HG03045 (cell line): Measurements from ENCODE around the gene FAM149A.

Source experiments
- ATAC-seq: cut with Tn5 transposase; IDR thresholded peaks from one replicate; pipeline ENCODE4 v1.9.1; 2021; ENCODE audit warnings: mild to moderate bottlenecking, moderate library complexity; ENCODE audit not compliant: unreplicated experiment

Gene FAM149A

DNA sequence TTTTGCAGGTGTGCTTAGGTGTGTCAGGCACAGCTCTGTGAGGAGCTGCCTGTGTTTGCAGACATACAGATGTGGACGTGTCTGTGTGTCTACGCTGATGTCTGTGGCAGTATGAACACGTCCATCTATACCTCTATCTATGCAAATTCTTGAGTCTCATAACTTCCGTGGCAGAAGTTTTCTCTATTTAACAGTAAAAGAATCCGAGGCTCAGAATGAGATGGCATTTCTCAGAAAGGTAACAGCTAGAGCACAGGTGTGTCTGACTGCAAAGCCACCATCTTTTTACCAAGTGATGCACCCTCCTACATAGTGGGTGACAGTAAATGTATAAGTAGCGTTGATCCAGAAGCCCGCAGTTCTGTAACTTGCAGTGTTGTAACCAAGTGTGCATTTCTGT is 47.0 kb downstream of the FAM149A start:
- ATAC-seq, result no peak

DNA sequence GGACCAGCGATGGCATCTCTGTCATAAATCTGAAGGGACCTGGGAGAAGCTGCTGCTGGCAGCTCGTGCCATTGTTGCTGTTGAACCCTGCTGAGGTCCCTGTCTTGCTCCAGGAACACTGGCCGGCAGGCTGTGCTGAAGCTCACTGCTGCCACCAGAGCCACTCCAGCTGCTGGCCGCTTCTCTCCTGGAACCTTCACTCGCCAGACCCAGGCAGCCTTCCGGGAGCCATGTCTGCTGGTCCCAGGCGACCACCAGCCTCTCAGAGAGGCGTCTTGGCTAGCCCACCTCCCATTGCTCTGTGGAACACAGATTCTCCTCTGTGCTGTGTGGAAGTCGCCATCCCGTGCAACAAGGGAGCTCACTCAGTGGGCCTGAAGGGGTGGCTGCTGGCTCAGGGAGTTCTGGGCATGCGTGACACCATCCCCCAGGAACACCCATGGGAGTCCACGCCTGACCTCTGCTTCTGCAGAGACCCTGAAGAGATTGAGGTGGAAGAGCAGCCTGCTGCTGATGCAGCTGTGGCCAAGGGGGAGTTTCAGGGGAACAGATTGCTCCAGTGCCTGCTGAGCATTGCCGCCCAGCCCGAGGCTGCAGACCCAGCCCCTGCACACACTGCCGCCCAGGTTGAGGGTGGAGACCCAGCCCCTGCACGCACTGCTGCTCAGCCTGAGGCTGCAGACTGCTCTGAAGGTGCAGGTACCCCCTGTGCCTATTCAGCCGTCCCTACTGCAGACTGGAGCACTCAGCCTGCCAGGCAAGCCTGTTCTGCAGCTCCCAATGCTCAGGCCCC is 53.7 kb downstream of the FAM149A start:
- ATAC-seq, result no peak

DNA sequence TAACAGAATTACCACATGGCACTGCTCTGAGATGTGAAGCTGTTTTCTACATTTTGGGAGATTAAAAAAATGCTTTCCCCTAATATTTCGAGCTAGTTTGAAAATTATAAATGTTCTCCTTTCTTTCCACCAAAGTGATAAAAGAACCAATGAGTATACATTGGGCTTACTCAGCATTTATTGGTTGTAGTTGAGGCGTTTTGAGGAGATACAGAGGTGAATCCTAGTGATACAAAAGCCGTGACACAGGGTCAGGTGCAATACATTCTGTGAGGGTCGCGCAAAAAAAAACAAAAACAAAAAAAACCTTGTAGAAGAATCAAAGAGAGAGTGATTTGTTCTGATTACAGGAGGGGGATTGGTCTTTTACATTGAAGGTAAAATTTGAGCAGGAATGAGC is 54.5 kb downstream of the FAM149A start:
- no peak for ATAC-seq

DNA sequence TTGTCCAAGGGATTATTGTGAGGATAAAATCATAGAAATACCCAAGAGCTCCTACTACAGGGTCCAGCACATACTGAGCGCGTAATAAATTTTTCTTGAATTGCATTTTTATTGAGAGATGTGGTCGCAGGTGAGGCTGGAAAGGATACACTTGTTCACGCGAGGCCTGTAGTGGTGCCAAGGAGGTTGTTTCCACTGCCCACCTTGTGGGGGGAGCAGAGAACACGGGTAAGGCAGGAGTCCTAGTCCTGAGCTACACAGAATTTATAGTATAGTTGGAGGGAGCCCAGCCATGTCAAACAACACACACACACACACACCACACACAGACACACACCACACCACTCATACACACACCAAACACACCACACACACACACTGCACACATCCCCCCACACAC is 55.1 kb downstream of the FAM149A start:
- no peak for ATAC-seq

DNA sequence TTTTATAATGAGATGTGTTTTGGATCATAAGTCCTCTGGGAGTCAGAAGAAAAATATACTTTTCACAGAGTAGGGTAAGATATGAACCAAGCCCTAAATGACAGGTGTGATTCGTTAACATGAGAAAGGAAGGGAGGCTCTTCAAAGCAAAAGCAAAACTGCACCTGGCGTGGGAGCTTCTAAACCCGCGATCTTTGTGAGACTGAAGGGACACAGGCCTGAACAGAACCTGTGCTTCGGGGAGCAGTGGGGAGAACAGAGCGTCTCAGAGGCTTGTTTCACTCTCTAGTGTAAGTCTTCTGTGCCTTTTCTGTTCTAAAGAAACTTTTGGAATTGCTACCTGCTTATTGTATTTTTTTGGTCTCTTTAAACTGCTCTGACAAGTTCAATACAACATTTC is 56.6 kb downstream of the FAM149A start:
- ATAC-seq, result peak; percentile 97

DNA sequence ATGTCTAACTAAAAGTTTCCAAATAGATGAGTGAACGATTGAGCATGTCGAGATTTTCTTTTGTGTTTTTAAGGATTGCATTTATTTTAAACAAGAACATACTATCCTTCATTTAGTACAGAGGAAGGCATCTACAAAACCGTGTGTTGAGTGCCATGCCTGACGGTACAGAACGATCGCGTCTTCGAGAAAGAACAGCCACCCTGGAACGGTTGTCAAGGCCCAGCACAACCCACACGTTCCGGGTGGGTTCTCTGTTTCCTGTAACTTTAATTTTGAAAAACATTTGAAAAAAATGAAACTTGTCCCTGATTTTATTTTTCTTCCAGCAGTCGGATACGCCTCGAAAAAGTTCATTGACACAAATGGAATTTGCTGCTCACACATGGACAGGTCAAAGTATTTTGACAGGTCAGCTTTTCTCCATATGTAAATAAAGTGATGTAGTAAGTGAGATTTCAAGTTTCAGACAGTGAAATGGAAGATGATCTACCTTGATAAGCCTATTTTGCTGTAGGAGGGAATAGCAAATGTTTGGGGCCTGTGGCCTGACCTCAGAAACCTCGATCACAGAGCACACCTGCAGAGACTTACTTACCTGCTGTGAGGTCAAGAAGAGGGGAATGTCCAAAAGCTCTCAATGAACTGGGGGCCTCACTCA is 62.5 kb downstream of the FAM149A start:
- ATAC-seq, result no peak

DNA sequence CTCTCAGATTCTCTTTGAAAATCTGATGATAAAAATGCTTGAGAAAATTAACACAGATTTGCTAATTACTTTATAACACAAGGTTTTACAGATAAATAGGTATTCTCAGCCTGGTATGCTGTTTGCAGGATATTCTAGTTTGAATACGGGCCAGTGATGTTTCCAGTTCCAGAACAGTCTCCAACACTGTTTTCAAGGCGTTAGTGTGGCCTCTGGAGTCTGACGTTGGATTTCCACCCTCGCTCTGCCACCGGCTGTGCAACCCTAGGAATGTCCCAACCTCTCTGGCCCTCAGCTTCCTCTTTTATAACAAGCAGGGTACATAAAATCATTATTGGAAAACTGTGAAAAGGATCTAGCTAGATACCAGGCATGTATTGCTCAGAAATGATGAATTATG is 63.1 kb downstream of the FAM149A start:
- no peak for ATAC-seq

DNA sequence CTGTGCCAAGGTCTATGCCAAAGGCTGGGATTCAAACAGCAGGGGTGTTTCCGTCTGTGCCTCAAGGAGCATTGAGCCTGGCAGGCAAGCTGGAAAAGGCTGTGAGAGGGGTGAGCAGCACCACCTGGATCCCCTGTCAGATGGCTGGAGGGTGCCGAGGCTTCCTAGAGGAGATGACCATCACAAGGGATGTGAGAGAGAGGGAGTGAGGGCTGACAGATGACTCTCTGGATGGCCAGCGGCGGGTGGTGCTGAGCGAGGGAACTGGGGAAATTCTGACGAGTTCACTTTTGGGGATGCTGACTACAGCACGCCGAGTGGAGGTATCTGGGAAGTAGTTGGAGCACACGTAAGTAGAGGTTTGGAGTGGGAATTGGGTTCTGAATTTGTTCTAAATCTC is 64.2 kb downstream of the FAM149A start:
- no peak for ATAC-seq

DNA sequence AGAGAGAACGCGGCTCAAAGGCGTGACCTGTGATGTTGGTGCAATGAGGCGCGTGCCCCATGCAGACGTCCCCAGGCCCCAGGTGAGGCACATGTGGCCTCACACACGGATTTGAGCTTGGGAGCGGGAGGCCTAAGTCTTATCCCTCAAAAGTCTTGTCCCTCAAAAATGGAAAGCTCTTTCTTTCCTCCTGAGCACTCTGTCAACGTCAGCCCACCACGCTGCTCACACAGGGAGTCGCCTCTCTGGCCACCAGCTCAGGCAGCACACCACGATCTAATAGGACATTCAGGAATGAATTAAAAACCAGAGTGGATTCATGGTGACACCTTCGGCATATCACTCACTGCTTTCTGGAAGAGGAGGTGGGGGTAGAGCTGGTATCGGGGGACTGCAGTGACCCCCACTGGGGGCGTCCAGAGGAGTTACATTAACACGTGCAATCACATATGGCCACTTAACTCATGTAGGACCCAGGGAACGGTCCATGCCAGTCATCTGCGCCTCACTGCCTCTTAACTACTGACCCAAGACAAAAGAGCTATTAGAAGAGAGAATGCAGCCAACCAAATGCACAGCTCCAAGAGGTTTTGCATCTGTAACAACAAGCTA is 64.9 kb downstream of the FAM149A start:
- ATAC-seq, result no peak

DNA sequence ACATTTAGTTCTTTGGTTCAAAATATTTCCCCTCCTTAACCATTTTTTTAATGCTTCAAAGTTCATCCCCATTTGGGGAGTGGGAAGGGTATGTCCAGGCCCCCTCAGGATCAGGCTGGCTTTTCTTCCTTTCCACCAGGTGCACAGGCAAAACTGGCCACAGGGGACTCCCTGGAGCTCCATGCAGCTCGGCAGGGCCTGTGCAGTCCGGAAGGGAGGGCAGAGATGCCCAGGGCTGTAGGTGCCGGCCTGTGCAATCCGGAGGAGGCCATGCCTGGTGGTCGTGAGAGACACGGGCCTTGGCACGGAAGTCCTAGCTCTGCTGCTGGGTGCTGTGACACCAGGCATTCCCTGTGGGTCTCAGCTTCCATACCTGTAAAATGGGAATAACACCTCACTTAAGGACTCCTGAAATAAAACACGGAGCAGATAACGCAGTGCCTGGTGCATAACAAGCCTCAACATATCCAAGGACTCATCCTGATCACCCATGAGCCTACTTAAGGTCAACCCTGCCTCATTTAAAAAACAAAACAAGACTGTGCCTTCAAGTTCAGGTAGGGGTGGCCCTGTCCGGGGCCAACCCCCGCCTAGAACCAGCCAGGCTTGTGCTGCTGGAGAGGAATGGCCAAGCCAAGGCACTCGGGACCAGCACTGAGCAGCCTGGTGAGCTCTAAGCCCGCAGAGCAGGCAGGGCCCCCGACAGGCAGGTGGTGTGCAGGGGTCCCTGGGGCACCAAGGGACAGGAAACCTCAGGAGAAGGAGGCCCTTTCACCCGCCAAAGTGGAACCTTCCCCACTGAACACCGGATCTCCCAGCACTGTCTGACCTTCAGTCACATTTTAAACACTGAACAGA is 65.7 kb downstream of the FAM149A start:
- no peak for ATAC-seq

DNA sequence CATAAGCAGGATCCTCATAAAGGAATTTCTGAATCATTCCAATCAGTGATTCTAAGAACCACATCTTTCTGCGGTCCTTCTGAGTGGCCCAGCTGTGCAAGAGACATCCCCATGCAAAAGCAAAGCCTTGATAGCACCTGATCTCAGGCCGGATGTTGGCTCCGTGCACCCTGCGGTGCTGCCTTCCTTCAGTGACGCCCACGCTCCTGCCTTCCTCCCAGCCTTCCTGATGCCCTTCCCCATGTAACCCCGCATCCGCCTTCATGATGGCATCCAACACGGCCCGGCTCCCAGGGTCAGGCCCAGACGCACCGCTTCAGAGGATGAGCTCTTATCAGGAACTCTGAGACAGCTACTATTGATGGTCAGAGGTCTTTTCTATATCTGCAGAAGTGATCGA is 66.5 kb downstream of the FAM149A start:
- no peak for ATAC-seq

DNA sequence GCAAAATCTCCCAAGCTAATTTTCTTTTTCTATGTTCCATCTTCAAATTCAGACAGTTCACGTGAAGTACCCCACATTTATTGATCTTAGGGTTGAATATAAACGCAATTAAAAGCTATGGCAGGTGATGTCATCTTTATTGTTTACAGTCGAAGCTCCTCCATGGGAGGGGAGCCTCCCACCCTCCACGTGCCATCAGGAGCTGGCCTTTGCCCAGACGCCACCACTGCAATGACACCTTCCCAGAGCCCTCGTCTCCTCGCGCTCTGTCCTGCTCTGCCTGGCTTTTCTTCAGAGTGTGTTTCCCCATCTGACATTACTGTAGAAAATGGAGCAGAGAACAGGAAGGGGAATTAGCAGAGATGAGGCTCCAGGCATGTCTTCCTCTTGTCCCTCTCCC is 68.0 kb downstream of the FAM149A start:
- ATAC-seq, result no peak

DNA sequence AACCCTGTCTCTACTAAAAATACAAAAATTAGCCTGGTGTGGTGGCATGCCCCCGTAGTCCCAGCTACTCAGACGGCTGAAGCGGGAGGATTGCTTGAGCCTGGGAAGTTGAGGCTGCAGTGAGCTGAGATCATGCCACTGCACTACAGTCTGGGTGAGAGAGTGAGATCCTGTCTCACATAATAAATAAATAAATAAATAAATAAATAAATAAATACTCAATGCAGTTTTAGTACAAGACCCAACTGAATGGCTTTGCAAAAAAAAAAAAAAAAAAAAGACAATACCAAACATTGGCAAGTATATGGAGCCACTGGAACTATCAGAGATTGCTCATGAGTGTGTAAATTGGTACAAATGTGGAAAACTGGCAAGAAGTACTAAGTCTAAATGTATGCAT is 83.6 kb downstream of the FAM149A start:
- no peak for ATAC-seq

DNA sequence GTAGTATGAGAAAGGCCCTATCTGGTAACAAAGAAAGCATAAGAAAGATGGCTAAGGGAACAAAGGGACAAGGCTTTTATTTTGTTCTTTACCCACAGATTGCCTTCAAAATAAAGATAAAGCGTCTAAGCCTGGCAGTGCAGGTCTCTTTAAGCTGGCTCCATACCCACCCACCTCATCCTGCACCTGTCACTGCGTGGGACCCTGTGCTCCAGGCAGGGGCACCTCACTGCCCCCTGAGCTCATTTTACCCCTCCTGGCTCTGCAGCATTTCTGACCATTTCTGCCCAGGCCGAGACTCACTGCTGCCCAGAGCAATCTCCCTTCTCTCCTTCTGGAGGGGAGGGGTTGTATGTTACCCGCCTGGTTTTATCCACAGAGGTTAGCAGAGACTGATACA is 85.2 kb downstream of the FAM149A start:
- no peak for ATAC-seq

DNA sequence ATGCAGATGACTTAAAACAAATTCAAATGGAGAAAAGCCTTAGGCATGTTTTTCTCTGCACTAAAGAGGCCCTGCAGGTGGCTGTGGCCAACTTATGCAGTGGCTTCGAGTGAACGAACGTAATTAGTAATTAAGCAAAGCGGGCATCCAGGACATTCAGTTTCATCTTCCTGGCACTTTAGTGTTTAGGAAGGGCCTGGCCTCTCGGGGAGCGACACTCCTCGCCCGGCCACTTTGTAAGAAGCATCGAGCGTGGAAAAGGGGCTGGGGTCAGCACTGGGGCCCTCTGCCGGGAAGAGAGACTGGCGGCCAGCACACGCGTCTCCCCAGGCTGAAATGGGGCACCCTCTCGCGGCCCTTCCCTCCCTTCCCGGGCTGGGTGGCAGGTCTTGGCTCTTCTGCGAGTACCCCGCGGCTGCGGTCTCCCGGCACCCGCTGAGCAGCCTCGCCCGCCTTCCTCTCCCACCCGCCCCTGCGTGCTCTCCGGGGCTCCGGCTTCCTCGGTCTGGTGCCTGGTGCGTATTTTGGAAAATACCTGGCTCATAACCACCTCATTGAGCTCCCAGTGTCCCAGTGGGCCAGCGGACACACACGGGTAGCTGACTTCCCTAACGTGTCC is 86.2 kb downstream of the FAM149A start:
- ATAC-seq, result peak; percentile 40

DNA sequence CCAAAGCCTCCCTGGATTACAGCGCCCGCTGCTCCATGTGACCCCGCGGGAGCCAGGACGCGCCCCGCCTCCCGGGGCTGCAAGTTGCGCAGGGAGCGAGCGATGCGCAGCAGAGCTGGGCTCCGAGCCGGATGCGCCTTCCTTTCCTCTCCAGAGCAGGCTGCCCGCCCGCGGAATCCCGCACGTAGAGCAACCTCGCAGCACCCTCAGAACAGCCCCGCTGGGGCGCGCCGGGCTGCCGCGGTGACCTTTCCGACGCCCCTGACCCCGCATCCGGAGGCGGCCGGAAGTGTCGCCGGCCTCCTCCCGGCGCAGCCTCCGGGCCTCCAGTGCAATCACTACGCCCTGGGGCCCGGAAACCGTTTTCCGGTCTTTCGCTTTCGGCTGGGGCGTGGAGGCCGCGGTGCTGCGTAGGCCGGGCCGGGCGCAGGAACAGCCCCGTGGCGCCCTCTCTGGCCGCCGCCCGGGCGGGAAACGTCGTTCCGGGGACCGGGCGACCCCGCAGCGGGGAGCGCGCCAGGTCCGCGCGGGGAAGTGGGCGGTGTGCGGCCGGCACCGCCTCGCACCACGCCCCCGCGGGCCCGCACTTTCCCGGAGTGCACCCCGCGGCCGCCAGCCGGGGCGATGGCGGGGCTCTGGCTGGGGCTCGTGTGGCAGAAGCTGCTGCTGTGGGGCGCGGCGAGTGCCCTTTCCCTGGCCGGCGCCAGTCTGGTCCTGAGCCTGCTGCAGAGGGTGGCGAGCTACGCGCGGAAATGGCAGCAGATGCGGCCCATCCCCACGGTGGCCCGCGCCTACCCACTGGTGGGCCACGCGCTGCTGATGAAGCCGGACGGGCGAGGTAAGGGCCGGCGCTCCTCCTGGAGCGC is 86.9 kb downstream of the FAM149A start, which contains the start of gene CYP4V2:
CYP4V2 (plus strand) TSS at position 368 of the 866 bp plus-strand sequence; CDS start at position 625, 257 bp downstream.
- peak; percentile 86 for ATAC-seq

DNA sequence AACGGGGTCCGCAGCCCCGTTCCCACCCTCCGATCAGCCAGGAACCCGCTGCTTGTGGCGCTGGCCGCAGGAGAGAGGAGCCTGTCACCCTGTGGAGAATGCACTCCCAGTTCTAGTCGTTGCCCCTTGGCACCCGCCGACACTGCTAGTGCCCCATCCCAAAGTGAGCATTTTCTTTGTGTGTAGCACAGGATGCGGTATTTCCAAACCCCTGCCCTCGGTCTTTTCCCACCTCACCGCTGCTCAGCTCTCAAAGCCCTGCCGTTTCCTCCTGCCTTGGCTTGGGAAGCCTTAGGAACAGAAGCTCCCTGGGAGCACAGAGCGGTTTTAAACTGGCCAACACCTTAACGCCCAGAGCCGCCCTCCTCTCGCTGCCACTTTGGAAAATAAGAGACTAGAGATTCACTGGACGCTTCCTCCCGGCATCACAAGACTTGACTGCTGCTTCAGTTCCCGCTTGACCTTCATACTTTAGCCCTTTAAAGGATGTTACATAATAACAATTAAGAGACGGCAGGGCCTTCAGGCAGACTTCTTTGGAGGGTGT is 87.6 kb downstream of the FAM149A start:
- no peak for ATAC-seq

DNA sequence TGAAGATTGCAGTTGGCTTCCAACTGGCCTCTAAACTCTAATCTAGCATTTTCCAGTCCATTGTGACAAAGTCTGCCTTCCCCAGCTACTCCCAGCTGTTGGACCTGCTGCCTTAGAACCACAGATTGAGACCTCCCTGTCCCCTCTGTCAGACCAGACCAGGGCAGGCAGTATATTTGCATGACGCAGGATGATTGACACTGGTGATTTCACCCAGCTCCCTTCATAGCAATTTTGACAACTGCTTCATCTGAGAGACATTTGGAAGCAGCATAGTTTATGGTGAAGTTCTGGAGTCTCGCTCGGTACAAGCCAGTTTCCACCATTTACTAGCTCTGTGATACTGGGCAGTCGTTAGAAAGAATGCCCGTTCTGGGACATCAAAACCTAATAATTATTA is 89.3 kb downstream of the FAM149A start:
- ATAC-seq, result no peak

DNA sequence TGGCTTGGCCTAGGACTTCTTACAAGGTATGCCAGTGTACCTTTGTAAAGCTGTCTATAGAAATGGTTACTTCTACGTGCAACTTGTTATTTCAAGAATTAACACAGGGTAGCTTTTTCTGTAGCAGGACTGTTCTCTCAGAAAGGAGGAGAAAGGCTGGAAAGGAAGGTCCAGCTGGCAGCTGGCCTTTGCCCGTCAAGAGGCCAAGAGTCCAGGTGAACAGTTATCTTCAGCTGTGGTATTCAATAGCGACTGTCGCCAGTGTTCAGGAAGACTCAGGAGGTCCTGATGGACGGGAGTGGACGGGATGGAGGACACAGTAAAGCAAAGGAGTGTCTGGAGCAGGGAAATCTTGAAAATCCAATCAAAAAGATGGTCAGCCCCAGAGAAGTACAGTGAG is 91.6 kb downstream of the FAM149A start:
- ATAC-seq, result no peak
